Ishikawa (cell line): Measurements from ENCODE around the gene ABCC11.

Source experiments
- CEBPB ChIP-seq: IDR thresholded peaks from 2 replicates; pipeline ENCODE4 v1.6.1; 2012
- CREB1 ChIP-seq: IDR thresholded peaks from 2 replicates; pipeline ENCODE4 v1.6.1; 2012; ENCODE audit warnings: low read depth
- EGR1 ChIP-seq: IDR thresholded peaks from 2 replicates; pipeline ENCODE4 v1.6.1; 2012
- EP300 ChIP-seq: IDR thresholded peaks from 2 replicates; pipeline ENCODE4 v1.6.1; 2012; ENCODE audit warnings: borderline replicate concordance
- FOXM1 ChIP-seq: IDR thresholded peaks from 2 replicates; pipeline ENCODE4 v1.6.1; 2012; ENCODE audit warnings: low read depth, borderline replicate concordance
- NFIC ChIP-seq: IDR thresholded peaks from 2 replicates; pipeline ENCODE4 v1.6.1; 2012
- TAF1 ChIP-seq: IDR thresholded peaks from 2 replicates; pipeline ENCODE4 v1.6.1; 2012; ENCODE audit warnings: low read depth, mild to moderate bottlenecking
- TCF12 ChIP-seq: IDR thresholded peaks from 2 replicates; pipeline ENCODE4 v1.6.1; 2012; ENCODE audit warnings: low read depth
- USF1 ChIP-seq: IDR thresholded peaks from 2 replicates; pipeline ENCODE4 v1.6.1; 2012
- YY1 ChIP-seq: IDR thresholded peaks from 2 replicates; pipeline ENCODE4 v1.6.1; 2012; ENCODE audit warnings: low read depth
- ZBTB7A ChIP-seq: IDR thresholded peaks from 2 replicates; pipeline ENCODE4 v1.6.1; 2012; ENCODE audit warnings: low read depth
- TF ChIP-seq, protein P1 (sequence below): IDR thresholded peaks from 2 replicates; pipeline ENCODE4 v1.6.1; 2012
- TF ChIP-seq, protein P2 (sequence below): IDR thresholded peaks from 2 replicates; pipeline ENCODE4 v1.6.1; 2012; ENCODE audit warnings: low read depth, mild to moderate bottlenecking

DNA sequence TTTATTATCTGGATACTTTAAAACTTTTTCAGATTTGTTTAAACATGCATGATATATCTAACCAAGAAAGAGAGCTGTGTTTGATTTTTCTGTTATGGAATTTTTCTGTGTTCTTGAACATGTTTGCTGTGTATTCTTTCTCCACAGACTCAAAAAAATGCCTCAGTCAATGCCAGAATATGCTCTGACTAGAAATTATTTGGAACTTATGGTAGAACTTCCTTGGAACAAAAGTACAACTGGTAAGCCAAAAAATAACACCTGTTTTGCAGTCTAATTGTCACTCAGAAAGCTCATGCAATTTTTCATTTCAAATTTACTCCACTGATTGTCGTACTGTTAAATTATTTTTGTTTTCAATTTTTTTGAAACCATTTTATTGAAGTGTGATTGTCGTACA lies 15.3 kb upstream of the ABCC11 start:
- TF ChIP-seq EGR1 (no peak), NFIC (no peak), FOXM1 (no peak), ZBTB7A (no peak), TCF12 (no peak), USF1 (no peak), YY1 (no peak), TAF1 (no peak), EP300 (no peak), CREB1 (no peak), CEBPB (no peak)
- TF ChIP-seq, protein P1, sequence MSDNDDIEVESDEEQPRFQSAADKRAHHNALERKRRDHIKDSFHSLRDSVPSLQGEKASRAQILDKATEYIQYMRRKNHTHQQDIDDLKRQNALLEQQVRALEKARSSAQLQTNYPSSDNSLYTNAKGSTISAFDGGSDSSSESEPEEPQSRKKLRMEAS: no peak
- TF ChIP-seq, protein P2, sequence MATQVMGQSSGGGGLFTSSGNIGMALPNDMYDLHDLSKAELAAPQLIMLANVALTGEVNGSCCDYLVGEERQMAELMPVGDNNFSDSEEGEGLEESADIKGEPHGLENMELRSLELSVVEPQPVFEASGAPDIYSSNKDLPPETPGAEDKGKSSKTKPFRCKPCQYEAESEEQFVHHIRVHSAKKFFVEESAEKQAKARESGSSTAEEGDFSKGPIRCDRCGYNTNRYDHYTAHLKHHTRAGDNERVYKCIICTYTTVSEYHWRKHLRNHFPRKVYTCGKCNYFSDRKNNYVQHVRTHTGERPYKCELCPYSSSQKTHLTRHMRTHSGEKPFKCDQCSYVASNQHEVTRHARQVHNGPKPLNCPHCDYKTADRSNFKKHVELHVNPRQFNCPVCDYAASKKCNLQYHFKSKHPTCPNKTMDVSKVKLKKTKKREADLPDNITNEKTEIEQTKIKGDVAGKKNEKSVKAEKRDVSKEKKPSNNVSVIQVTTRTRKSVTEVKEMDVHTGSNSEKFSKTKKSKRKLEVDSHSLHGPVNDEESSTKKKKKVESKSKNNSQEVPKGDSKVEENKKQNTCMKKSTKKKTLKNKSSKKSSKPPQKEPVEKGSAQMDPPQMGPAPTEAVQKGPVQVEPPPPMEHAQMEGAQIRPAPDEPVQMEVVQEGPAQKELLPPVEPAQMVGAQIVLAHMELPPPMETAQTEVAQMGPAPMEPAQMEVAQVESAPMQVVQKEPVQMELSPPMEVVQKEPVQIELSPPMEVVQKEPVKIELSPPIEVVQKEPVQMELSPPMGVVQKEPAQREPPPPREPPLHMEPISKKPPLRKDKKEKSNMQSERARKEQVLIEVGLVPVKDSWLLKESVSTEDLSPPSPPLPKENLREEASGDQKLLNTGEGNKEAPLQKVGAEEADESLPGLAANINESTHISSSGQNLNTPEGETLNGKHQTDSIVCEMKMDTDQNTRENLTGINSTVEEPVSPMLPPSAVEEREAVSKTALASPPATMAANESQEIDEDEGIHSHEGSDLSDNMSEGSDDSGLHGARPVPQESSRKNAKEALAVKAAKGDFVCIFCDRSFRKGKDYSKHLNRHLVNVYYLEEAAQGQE: no peak
